ENCODE measurements around the gene CSTPP1.
"Not testable (repeated sequence)": the region's sequence is repeated elsewhere in the genome, so short reads cannot be mapped to it uniquely, and the experiment has no call there.

The CSTPP1 gene

DNA sequence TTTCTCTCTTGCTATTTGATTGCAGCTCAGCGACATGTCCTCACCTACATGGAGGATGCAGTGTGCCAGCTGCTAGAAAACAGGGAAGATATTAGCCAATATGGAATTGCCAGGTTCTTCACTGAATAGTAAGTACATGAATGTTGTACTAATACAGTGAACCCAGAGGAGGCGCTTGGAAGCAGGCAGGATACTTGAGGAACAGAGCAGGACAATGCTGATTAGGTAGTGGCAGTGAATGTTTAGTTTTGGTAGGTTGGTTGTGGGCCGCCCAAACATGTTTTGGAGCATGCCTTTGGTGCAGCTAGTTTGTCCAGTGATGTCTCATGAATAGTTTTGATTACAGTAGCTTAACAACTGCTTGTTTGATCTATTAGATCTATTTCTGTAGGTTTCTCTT is 50.6 kb downstream of the CSTPP1 start:
- no peaks in the 10 kb centered on the region for H3K27me3 Mint-ChIP-seq
- peaks cover 4% of the 10 kb centered on the region for H3K9me3 Mint-ChIP-seq
- H3K4me1 Mint-ChIP-seq = no peaks in the 10 kb centered on the region
- H3K36me3 Mint-ChIP-seq = peaks cover 16% of the 10 kb centered on the region
- no peak overlapping the region for H3K4me3 Mint-ChIP-seq
- H3K27ac Mint-ChIP-seq = no peak overlapping the region

- peaks cover 29% of the 10 kb centered on the region for H3K36me3 Mint-ChIP-seq
- H3K4me1 Mint-ChIP-seq, H3K27ac Mint-ChIP-seq, H3K9me3 Mint-ChIP-seq, H3K4me3 Mint-ChIP-seq, H3K27me3 Mint-ChIP-seq: not testable (repeated sequence)
Measured at GRCh38 chr11:46989810-46990487, 53.4 kb downstream of the CSTPP1 start.

DNA sequence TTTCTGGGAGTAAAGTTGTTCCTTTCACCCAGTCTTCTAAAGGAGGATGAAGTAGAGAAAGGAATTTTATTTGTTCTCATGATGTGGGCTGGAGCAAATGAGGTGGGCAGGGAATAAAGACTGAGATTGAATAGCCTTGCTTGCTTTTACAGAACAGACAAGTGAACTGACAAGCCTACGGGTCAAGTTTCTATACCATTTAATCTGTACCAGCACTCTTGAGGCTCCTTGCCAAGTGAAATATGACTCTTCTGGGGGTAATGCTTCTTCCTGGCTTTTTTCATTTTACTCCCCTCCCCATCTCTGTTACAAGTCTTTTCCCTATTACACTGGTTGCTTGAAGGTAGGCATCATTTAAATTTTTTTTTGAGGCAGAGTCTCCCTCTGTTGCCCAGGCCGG is 54.8 kb downstream of the CSTPP1 start:
- no peaks in the 10 kb centered on the region for H3K4me1 Mint-ChIP-seq
- H3K4me3 Mint-ChIP-seq = no peak overlapping the region
- H3K36me3 Mint-ChIP-seq = peaks cover 33% of the 10 kb centered on the region
- H3K27ac Mint-ChIP-seq = no peak overlapping the region
- peaks cover 4% of the 10 kb centered on the region for H3K9me3 Mint-ChIP-seq
- H3K27me3 Mint-ChIP-seq = no peaks in the 10 kb centered on the region

- not testable (repeated sequence) for H3K9me3 Mint-ChIP-seq, H3K27me3 Mint-ChIP-seq, H3K4me3 Mint-ChIP-seq, H3K4me1 Mint-ChIP-seq, H3K27ac Mint-ChIP-seq
- H3K36me3 Mint-ChIP-seq = peaks cover 43% of the 10 kb centered on the region
Measured at GRCh38 chr11:46992386-46992785, 55.8 kb downstream of the CSTPP1 start.

DNA sequence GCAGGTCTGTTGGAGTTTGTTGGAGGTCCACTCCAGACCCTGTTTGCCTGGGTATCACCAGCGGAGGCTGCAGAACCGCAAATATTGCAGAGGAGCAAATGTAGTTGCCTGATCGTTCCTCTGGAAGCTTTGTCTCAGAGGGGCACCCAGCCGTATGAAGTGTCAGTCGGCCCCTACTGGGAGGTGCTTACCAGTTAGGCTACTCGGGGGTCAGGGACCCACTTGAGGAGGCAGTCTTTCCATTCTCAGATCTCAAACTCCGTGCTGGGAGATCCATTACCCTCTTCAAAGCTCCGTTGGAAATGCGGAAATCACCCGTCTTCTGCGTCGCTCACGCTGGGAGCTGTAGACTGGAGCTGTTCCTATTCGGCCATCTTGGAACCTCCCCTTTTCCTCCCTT is 61.2 kb downstream of the CSTPP1 start:
- H3K4me1 Mint-ChIP-seq = peaks cover 15% of the 10 kb centered on the region
- not testable (repeated sequence) for H3K9me3 Mint-ChIP-seq, H3K4me3 Mint-ChIP-seq, H3K27ac Mint-ChIP-seq, H3K27me3 Mint-ChIP-seq
- peaks cover 29% of the 10 kb centered on the region for H3K36me3 Mint-ChIP-seq

DNA sequence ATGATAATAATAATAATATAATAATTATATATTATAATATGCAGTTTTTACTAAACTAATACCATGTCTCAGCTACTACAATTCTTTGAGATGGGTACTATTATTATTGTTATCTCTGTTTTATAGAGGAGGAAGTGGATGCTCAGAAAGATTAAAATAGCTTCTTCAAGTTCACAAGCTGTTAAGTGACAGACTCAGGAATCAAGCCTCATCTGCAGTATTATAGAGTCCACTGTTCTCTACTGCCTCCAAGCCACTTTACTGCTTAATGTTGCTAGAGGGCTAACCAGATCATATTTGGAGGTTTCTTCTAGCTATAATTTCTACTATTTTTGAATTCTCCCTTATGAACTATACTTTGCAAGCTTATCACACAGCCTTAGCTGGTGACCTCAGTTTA is 62.7 kb downstream of the CSTPP1 start:
- H3K27me3 Mint-ChIP-seq = no peaks in the 10 kb centered on the region
- H3K4me1 Mint-ChIP-seq = peaks cover 30% of the 10 kb centered on the region
- no peak overlapping the region for H3K4me3 Mint-ChIP-seq
- H3K36me3 Mint-ChIP-seq = peaks cover 20% of the 10 kb centered on the region
- no peaks in the 10 kb centered on the region for H3K9me3 Mint-ChIP-seq
- H3K27ac Mint-ChIP-seq = no peak overlapping the region

DNA sequence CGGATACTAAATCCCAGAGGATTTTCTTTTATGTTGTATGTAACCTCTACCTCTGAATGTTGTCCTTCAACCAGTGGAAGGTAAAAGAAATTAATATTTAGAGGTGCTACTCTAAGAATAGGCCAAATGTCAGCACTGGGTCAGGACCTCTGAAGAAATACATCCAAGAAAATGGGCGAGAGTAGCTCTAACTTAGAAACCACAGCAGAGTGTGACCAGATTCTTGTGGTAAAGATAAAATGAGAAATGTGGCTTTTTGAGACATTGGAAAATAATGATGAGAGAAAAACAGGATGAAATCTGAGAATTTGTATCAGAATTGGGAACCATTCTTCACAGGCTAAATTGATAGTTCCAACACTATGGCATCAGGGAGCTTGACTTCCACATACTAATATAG is 63.5 kb downstream of the CSTPP1 start:
- Mint-ChIP-seq H3K4me3 (no peak overlapping the region), H3K4me1 (peaks cover 36% of the 10 kb centered on the region), H3K36me3 (peaks cover 22% of the 10 kb centered on the region), H3K27ac (no peak overlapping the region), H3K27me3 (no peaks in the 10 kb centered on the region), H3K9me3 (no peaks in the 10 kb centered on the region)

DNA sequence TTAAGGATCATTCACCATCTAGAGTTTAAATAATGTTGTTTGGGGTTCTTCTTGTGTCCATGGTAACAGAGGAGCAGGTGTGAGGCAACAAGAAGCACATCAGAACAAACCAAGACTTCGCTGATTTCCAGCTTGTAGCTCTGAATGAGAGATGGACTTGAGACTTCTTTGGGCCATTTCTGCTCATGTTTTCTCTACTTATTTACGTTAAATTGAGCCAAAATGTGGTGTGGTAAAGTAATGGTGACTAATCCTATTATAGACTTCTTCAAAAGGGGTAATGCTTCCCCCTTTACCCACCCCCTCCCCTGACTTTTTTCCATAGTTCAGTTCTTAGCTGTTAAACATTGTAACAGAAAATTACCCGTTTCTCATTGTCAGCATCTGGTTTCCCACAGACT is 65.2 kb downstream of the CSTPP1 start:
- no peaks in the 10 kb centered on the region for H3K27me3 Mint-ChIP-seq
- H3K4me3 Mint-ChIP-seq = no peak overlapping the region
- H3K9me3 Mint-ChIP-seq = no peaks in the 10 kb centered on the region
- H3K4me1 Mint-ChIP-seq = peaks cover 39% of the 10 kb centered on the region
- peaks cover 14% of the 10 kb centered on the region for H3K36me3 Mint-ChIP-seq
- H3K27ac Mint-ChIP-seq = no peak overlapping the region

- Mint-ChIP-seq H3K4me3 (no peak overlapping the region), H3K9me3 (no peaks in the 10 kb centered on the region), H3K27me3 (no peaks in the 10 kb centered on the region), H3K36me3 (peaks cover 9% of the 10 kb centered on the region), H3K27ac (no peak overlapping the region), H3K4me1 (peaks cover 39% of the 10 kb centered on the region)
Measured at GRCh38 chr11:47002390-47002789, 65.8 kb downstream of the CSTPP1 start.

DNA sequence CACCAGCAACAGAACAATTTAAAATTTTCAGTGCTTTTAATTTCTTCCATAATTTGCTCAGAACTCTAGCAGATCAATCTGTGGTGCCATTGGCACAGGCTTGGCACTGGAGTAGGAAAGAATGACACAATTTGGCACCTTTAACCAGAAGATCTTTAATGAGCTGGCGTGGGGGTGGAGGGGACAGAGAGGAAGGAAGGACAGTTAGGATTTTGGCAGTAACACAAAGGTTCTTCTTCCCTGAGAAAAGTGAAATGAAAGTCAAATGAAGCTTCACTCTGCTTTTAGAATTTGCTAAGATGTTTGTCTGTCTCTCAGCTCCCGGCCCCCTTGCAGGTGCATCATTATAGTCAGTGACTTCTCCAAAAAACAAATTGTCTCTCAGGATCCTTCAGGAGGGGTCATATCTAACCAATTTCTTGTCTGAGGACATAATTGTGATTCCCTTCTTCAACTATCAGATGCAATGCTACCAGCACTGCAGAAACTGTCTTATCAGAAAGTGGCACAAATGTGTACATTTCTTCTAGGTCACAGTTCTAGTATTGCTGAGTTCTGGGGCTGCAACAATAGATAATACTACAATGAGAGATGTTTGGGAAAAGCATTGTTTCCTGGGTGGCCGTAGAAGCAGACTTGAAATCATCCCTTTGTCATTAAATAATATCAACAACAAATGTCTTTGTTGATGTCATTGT is 66.8 kb downstream of the CSTPP1 start:
- peaks cover 5% of the 10 kb centered on the region for H3K36me3 Mint-ChIP-seq
- peaks cover 39% of the 10 kb centered on the region for H3K4me1 Mint-ChIP-seq
- no peak overlapping the region for H3K27ac Mint-ChIP-seq
- no peaks in the 10 kb centered on the region for H3K27me3 Mint-ChIP-seq
- no peaks in the 10 kb centered on the region for H3K9me3 Mint-ChIP-seq
- no peak overlapping the region for H3K4me3 Mint-ChIP-seq

GRCh38 chr11:47004595-47005033 is 68.1 kb downstream of the CSTPP1 start:
- no peak overlapping the region for H3K27ac Mint-ChIP-seq
- peaks cover 7% of the 10 kb centered on the region for H3K36me3 Mint-ChIP-seq

GRCh38 chr11:47005441-47005840 is 68.9 kb downstream of the CSTPP1 start:
- Mint-ChIP-seq H3K4me3 (no peak overlapping the region), H3K27me3 (no peaks in the 10 kb centered on the region), H3K27ac (no peak overlapping the region), H3K9me3 (no peaks in the 10 kb centered on the region), H3K4me1 (peaks cover 33% of the 10 kb centered on the region), H3K36me3 (peaks cover 9% of the 10 kb centered on the region)

More at GRCh38 chr11:47004595-47005033, 68.1 kb downstream of the CSTPP1 start:
- Mint-ChIP-seq H3K9me3 (no peaks in the 10 kb centered on the region), H3K27me3 (no peaks in the 10 kb centered on the region), H3K4me1 (peaks cover 38% of the 10 kb centered on the region), H3K4me3 (no peak overlapping the region)

DNA sequence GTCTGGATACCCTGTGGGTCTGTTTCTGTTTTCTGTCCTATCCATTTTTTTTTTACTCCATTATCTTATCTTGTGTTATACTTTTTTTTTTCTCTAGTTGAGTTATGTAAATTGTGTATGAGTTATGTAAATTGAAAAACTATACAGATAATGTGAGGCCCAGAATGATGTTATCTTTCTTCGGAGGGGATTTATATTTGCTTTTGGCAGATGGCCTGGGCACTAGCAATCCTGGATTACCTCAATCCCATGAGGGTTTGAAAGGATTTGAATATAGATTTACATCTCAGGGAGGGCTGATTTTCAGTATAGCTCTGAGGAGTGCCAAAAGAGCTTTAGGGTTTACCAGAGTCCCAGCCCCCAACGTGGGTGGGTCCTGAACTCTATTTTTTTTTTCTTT is 71.0 kb downstream of the CSTPP1 start:
- peaks cover 8% of the 10 kb centered on the region for H3K36me3 Mint-ChIP-seq
- H3K27me3 Mint-ChIP-seq = no peaks in the 10 kb centered on the region
- H3K9me3 Mint-ChIP-seq = no peaks in the 10 kb centered on the region
- peaks cover 25% of the 10 kb centered on the region for H3K4me1 Mint-ChIP-seq
- H3K4me3 Mint-ChIP-seq = no peak overlapping the region
- no peak overlapping the region for H3K27ac Mint-ChIP-seq

GRCh38 chr11:47010179-47010578 is 73.6 kb downstream of the CSTPP1 start:
- H3K27ac Mint-ChIP-seq = no peak overlapping the region
- H3K4me1 Mint-ChIP-seq = peaks cover 3% of the 10 kb centered on the region
- peaks cover 8% of the 10 kb centered on the region for H3K36me3 Mint-ChIP-seq
- H3K9me3 Mint-ChIP-seq = no peaks in the 10 kb centered on the region
- no peaks in the 10 kb centered on the region for H3K27me3 Mint-ChIP-seq
- no peak overlapping the region for H3K4me3 Mint-ChIP-seq

- no peaks in the 10 kb centered on the region for H3K27me3 Mint-ChIP-seq
- H3K4me3 Mint-ChIP-seq = no peak overlapping the region
- no peak overlapping the region for H3K27ac Mint-ChIP-seq
- H3K9me3 Mint-ChIP-seq = no peaks in the 10 kb centered on the region
- H3K36me3 Mint-ChIP-seq = peaks cover 8% of the 10 kb centered on the region
- H3K4me1 Mint-ChIP-seq = no peaks in the 10 kb centered on the region
Measured at GRCh38 chr11:47014097-47014496, 77.5 kb downstream of the CSTPP1 start.

DNA sequence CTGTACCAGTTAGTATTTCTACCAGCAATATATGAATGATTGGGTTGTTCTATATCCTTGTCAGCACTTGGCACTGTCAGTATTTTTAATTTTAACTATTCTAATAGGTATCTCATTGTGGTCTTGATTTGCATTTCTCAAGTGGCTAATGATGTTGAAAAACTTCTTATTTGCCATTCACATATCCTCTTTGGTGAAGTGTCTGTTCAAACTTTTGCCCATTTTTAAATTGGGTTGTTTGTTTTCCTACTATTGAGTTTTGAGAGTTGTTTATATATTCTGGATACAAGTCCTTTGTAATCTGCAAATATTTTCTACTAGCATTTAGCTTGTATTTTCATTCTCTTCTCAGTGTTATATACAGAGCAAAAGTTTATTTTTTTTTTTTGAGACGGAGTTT is 82.1 kb downstream of the CSTPP1 start:
- H3K27me3 Mint-ChIP-seq = no peaks in the 10 kb centered on the region
- H3K4me1 Mint-ChIP-seq = no peaks in the 10 kb centered on the region
- H3K27ac Mint-ChIP-seq = no peak overlapping the region
- no peak overlapping the region for H3K4me3 Mint-ChIP-seq
- peaks cover 7% of the 10 kb centered on the region for H3K36me3 Mint-ChIP-seq
- H3K9me3 Mint-ChIP-seq = no peaks in the 10 kb centered on the region
